GM19455 (cell line): ENCODE measurements around the gene SRI.
A peak's percentile ranks its signal among the peaks of the same experiment; 100 is the strongest.
"Not testable (repeated sequence)": the region's sequence is repeated elsewhere in the genome, so short reads cannot be mapped to it uniquely, and the experiment has no call there.

Experiments used
- ATAC-seq: cut with Tn5 transposase; IDR thresholded peaks from one replicate; pipeline ENCODE4 v1.9.1; 2021; ENCODE audit not compliant: unreplicated experiment

Gene SRI

GRCh38 chr7:88184848-88185304, 35.0 kb downstream of the SRI start:
- peak; percentile 79 for ATAC-seq

DNA sequence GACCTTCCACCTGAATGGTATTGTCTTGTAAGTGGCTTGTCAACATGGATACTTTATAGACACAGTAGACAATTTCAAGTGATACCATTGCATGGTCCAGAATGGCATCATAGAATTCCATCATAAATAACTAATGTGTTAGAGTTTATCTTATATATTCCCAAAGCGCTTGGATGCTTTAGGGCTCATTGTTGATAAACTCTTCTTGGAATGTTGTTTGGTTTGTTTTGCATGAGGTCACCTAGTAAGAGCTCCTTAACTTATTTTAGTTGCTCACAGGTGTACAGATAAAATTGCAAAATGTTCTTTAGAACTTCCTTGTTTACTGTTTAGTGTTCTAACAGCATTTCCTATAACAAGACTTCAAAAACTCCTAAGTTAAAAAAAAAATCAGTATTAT, 36.8 kb downstream of the SRI start:
- no peak for ATAC-seq

GRCh38 chr7:88176190-88176589, 43.6 kb downstream of the SRI start:
- no peak for ATAC-seq

- ATAC-seq, result no peak
Observed at GRCh38 chr7:88172842-88173241, 47.0 kb downstream of the SRI start.

DNA sequence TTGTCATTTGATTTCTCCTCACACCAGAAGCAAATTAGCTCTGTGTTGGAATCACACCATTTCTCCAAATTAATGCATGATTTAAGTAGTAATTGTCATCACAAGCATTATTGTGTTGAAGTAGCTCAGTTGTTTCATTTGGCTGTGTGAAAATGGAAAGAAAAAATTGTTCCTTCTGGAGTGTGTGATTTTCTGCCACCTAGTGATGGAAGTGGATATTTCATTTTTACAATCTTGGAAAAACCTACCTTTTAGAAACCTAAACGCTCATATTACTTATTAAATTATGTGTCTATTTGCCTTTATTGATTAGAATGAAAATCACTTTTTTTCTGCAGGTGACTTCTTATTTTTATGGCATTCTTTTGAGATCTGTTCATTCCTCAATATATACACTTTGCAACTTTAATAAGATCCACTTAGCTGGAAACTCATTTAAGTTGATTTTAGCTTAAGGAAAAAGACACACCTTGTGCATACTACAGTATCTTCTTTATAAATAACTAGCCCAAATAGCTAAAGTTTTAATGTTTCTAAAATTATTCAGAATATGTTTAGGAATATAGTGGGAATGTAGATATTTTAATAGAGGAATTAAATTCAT, 50.0 kb downstream of the SRI start:
- no peak for ATAC-seq

DNA sequence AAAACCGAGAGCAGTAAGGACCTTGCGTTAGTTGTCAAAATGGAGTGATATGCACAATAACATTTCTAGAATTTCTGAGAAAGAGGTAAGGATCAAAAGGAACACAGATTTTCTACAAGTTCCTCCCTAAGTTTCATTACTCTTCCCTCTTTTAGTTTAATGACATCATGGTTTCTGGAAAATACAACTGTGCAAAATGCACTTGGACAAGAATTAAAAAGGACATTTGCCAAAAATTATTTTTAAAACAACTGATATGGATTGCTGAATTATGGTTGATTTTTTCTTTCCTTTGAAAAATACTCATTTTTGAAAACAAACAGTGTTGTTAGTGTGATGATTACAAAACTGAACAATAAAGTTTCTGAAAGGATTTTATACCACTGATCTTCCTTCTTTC, 52.1 kb downstream of the SRI start:
- ATAC-seq, result no peak

- ATAC-seq, result no peak
Observed at GRCh38 chr7:88167223-88167622, 52.6 kb downstream of the SRI start.

GRCh38 chr7:88165697-88166096, 54.1 kb downstream of the SRI start:
- ATAC-seq, result no peak

DNA sequence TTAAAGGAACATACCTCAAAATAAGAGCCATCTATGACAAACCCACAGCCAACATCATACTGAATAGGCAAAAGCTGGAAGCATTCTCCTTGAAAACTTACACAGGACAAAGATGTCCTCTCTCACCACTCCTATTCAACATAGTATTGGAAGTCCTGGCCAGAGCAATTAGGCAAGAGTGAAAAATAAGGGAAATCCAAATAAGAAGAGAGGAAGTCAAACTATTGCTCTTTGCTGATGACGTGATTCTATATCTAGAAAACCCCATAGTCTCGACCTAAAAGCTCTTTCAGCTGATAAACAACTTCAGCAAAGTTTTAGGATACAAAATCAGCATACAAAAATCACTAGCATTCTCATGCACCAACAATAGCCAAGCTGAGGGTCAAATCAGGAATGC, 60.1 kb downstream of the SRI start:
- ATAC-seq, result not testable (repeated sequence)

DNA sequence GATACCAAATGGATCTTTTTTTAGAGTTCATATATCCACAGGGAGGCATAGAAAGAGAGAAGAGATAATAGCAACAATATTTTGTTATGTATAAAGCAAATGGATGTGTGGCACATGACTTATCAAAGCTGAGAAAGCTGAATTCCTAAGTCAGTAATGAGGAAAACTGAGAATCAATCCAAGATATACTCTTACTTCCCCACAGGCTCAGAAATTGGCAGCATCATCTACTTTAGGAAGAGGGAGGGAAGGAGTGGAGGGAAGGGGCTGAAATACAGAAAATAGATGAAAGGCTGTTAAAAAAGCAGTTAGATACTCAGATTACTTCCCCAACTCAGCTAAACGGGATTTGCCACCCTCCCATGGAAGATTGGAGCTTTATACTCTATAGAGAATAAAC, 63.5 kb downstream of the SRI start:
- no peak for ATAC-seq

DNA sequence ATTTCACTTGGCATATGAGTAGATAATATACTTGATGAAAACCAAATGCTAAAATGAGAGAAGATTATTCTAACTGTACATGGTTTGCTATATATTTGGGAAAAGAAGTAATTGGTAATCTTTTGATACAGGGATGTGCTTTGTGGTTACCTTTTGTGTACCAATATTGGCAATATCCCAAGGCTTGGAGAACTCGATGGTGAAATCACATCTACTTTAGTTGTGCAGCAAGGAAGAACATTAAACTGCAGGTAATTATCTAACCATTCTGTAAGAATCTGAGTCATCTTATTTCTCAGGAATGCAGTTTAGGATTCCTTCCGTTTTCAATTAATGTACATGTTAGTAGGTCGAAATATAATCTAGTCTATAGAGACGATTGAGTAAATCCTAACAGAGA, 64.1 kb downstream of the SRI start:
- ATAC-seq, result no peak
